Erythroblast (primary cell): ENCODE results near the gene PLXNA3.

Experiments used
- GATA1 ChIP-seq: IDR thresholded peaks from 2 replicates; pipeline ENCODE4 v1.6.1; 2011; ENCODE audit warnings: low read depth, mild to moderate bottlenecking, control low read depth, low read length, moderate library complexity
- POLR2A ChIP-seq: IDR thresholded peaks from 2 replicates; pipeline ENCODE4 v1.6.1; 2011; ENCODE audit warnings: mild to moderate bottlenecking, low read length

GRCh38 chrX:154489182-154489581 lies 31.1 kb downstream of the PLXNA3 start:
- TF ChIP-seq POLR2A (no peak), GATA1 (no peak)
